ENCODE measurements around the gene TMEM240. TPM values are rescaled to one million over a fixed set of nuclear protein-coding genes. Genes with fewer than 3 reads are reported as not detected.
A peak's percentile ranks its signal among the peaks of the same experiment; 100 is the strongest.
"Not testable (repeated sequence)": the region's sequence is repeated elsewhere in the genome, so short reads cannot be mapped to it uniquely, and the experiment has no call there.

Gene TMEM240
- total and polyA plus RNA-seq, 12 donors, result 0.95 to 12.4 (median 4.4) TPM; not detected in 1

DNA sequence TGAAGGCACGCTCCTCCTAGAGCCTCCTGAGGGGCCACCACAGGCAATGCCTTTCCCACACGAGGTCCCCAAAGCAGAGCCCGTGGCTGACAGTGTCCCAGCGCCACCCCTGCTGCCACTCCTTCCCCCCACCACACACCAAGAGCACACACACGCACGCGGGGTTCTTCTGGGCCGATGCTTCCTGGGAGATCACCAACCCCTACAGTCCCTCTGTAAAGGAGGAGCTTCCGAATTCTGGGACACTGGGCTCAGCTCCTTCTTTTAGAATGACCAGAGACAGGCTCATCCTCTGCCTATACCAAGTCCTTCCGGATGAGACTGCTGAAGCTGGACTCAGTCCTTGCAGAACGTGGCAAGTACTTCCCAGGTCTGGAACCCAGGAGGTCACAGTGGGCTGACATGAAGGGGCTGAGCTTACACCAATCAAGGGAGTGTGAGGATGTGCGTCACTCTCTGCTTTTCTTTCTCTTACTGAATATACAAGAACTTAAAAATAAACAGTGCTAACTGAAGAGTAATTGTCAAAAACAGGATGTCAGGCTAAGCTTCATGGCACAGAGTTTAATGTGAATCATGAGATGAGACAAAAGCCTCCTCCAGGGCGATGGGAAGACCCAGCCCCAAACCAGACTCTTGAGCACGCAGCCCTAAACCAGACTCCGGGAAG is 21.5 kb upstream of the TMEM240 start:
- Histone ChIP-seq H3K36me3 (replicated peaks in 1 of 2) (peaks cover 0 to 57% of the 10 kb centered on the region in 2 donors), H3K4me3 (no peak overlapping the region), H3K27me3 (no peaks in the 10 kb centered on the region), H3K27ac (no peak overlapping the region), H3K9me3 (replicated peaks in 1 of 3) (no peaks in the 10 kb centered on the region), H3K4me1 (replicated peaks in 1 of 2) (peaks cover 0 to 9% of the 10 kb centered on the region in 2 donors)
- DNase-seq, result no peak
- intact Hi-C loops (cut with DNase I), result no loop called here
- 86 to 93% (median 88%) methylated on average over 15 of the region's 15 CpGs for WGBS, 4 donors
- TF ChIP-seq POLR2A (IDR thresholded peaks at IDR 0.05), result no peak
- TF ChIP-seq, protein P1, sequence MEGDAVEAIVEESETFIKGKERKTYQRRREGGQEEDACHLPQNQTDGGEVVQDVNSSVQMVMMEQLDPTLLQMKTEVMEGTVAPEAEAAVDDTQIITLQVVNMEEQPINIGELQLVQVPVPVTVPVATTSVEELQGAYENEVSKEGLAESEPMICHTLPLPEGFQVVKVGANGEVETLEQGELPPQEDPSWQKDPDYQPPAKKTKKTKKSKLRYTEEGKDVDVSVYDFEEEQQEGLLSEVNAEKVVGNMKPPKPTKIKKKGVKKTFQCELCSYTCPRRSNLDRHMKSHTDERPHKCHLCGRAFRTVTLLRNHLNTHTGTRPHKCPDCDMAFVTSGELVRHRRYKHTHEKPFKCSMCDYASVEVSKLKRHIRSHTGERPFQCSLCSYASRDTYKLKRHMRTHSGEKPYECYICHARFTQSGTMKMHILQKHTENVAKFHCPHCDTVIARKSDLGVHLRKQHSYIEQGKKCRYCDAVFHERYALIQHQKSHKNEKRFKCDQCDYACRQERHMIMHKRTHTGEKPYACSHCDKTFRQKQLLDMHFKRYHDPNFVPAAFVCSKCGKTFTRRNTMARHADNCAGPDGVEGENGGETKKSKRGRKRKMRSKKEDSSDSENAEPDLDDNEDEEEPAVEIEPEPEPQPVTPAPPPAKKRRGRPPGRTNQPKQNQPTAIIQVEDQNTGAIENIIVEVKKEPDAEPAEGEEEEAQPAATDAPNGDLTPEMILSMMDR (IDR thresholded peaks at IDR 0.05), result no peak

DNA sequence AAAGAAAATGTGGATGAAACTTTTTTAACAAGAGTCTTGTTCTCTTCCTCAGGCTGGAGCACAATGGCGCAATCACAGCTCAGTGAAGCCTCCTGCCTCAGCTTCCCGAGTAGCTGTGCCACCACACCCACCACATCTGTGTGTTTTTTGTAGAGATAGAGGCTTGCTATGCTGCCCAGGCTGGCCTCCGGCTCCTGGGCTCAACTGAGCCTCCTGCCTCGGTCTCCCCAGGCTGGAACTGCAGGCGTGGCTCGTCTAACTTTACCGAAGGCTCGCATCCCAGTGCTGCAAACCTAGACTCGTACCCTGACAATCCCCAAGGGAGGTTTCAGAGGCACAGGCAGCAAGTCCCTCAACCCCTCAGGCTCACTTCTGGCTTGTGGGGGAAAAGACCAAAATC is 19.8 kb upstream of the TMEM240 start:
- no peak overlapping the region for H3K27ac ChIP-seq
- H3K4me1 ChIP-seq (replicated peaks in 1 of 2), result peaks cover 0 to 9% of the 10 kb centered on the region in 2 donors
- no peaks in the 10 kb centered on the region for H3K27me3 ChIP-seq
- H3K9me3 ChIP-seq (replicated peaks in 1 of 3), result no peaks in the 10 kb centered on the region
- intact Hi-C loops (cut with DNase I), result no loop called here
- no peak overlapping the region for H3K4me3 ChIP-seq
- TF ChIP-seq POLR2A (IDR thresholded peaks at IDR 0.05), result no peak
- TF ChIP-seq, protein P1 (IDR thresholded peaks at IDR 0.05), result no peak
- WGBS, 4 donors, result 84 to 93% (median 88%) methylated on average over 7 to 9 of the region's 9 CpGs
- no peak for DNase-seq
- peaks cover 0 to 45% of the 10 kb centered on the region in 2 donors for H3K36me3 ChIP-seq (replicated peaks in 1 of 2)

DNA sequence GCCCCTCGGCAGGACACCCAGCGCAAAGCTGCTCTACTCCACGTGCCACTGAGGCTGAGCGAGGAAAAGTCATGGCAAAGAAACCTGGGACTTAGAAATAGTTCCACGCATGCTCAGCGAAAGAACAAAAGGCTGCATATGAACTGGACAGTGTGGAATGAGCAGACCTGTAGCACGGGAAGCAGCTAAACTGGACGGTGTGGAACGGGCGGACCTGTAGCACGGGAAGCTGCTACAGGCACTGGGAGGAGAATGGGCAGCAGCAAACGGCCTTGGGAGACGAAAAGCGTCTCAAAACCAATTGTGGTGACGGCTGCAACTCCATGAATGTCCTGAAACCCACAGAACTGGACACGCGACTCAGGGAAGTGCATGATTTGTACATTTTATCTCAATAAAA is 18.6 kb upstream of the TMEM240 start:
- DNase-seq, result peak in 2 of 7 donors; percentile 33 to 51
- WGBS, 4 donors, result 62 to 76% (median 67%) methylated on average over 17 of the region's 17 CpGs
- Histone ChIP-seq H3K4me3 (no peak overlapping the region), H3K27me3 (no peaks in the 10 kb centered on the region), H3K27ac (no peak overlapping the region), H3K9me3 (replicated peaks in 1 of 3) (no peaks in the 10 kb centered on the region), H3K36me3 (replicated peaks in 1 of 2) (peaks cover 0 to 38% of the 10 kb centered on the region in 2 donors), H3K4me1 (replicated peaks in 1 of 2) (peaks cover 0 to 15% of the 10 kb centered on the region in 2 donors)
- intact Hi-C loops (cut with DNase I), result no loop called here
- TF ChIP-seq POLR2A (IDR thresholded peaks at IDR 0.05), result no peak
- TF ChIP-seq, protein P1 (IDR thresholded peaks at IDR 0.05), result no peak

DNA sequence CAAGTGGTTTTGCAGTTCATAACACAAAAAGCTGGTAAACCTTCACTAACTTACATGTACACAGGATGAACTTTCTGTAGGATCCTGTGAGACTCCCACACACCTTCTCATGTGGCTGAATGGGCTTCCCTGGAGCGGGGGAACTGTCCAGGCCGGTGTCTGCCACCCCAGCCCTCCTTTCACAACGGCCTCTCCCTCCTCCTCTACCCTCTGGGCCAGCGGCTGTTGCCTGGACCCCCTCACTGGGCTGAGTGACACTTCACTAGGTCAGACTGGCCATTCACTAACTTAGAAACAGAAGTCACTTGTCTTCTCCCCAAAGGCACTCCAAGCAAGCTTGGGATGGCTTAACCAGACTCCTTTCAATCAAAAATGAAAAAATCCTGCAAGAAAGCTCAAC is 18.2 kb upstream of the TMEM240 start:
- DNase-seq, result no peak
- intact Hi-C loops (cut with DNase I), result no loop called here
- Histone ChIP-seq H3K27ac (no peak overlapping the region), H3K4me1 (replicated peaks in 1 of 2) (peaks cover 0 to 14% of the 10 kb centered on the region in 2 donors), H3K27me3 (no peaks in the 10 kb centered on the region), H3K9me3 (replicated peaks in 1 of 3) (no peaks in the 10 kb centered on the region), H3K36me3 (replicated peaks in 1 of 2) (peaks cover 0 to 33% of the 10 kb centered on the region in 2 donors), H3K4me3 (no peak overlapping the region)
- 68 to 79% (median 71%) methylated on average over 4 of the region's 4 CpGs for WGBS, 4 donors
- no peak for TF ChIP-seq POLR2A (IDR thresholded peaks at IDR 0.05)
- TF ChIP-seq, protein P1 (IDR thresholded peaks at IDR 0.05), result no peak

DNA sequence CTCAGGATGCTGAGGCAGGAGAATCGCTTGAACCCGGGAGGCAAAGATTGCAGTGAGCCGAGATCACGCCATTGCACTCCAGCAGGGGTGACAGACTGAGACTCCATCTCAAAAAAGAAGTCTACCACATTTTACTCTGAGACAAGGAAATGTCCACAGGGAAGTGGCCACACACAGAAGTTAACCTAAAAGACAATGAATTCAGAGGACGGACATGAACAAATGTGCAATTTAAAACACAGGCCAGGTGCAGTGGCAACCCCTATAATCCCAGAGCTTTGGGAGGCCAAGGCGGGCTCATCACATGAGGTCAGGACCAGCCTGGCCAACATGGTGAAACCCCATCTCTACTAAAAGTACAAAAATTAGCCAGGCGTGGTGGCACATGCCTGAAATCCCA is 17.3 kb upstream of the TMEM240 start:
- H3K4me3 ChIP-seq; intact Hi-C loops (cut with DNase I); DNase-seq; H3K9me3 ChIP-seq (replicated peaks in 1 of 3); H3K27ac ChIP-seq; H3K27me3 ChIP-seq: not testable (repeated sequence)
- WGBS, 4 donors, result 89 to 96% (median 92%) methylated on average over 6 to 7 of the region's 7 CpGs
- peaks cover 0 to 24% of the 10 kb centered on the region in 2 donors for H3K36me3 ChIP-seq (replicated peaks in 1 of 2)
- H3K4me1 ChIP-seq (replicated peaks in 1 of 2), result peaks cover 0 to 14% of the 10 kb centered on the region in 2 donors

DNA sequence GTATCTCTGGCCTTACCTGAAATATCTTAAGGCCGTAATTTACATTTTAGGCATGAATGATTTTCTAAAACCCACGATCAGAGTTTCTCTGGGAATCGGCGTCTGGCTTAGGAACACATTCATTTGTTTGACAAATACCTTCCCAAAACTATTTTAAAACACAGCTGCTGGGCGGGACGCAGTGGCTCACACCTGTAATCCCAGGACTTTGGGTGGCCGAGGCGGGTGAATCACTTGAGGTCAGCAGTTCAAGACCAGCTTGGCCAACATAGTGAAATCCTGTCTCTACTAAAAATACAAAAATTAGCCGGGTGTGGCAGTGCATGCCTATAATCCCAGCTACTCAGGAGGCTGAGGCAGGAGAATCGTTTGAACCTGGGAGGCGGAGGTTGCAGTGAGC is 16.5 kb upstream of the TMEM240 start:
- H3K4me3 ChIP-seq; intact Hi-C loops (cut with DNase I); H3K27me3 ChIP-seq; H3K27ac ChIP-seq; H3K9me3 ChIP-seq (replicated peaks in 1 of 3); DNase-seq: not testable (repeated sequence)
- H3K36me3 ChIP-seq (replicated peaks in 1 of 2), result peaks cover 0 to 17% of the 10 kb centered on the region in 2 donors
- 84 to 91% (median 88%) methylated on average over 11 of the region's 11 CpGs for WGBS, 4 donors
- peaks cover 0 to 14% of the 10 kb centered on the region in 2 donors for H3K4me1 ChIP-seq (replicated peaks in 1 of 2)

Data from adrenal gland (tissue), 12 donors.